ENCODE results near the gene RTKN.

RTKN gene

DNA sequence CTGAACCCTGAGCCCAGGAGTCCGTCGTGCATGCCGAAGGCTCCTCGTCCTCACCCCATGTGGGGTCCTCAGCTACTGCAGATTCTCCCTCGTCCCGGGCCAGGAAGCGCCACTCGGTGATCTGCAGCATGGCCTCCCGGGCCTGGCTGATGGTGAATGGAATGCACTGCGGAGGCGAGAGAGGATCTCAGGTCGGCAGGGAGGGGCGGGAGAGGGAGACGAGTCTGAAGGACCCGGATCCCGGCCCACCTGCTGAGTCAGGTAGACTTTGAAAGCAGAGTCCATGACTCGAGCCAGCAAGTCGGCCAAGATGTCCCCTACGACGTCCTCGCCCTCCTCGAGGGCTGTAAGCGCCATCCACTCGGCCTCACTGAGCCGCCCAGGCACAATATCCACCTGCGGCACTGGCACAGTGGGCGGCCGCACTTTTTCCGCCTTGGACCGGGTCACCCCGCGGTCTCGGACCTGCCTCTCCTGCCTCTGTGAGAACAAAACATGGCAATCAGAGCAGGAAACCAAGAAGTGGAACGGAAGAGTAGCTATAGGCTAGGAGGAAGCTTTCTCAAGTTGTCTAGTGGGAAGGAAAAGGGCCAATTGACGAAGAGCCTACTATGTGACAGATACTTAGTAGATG, 25.9 kb downstream of the RTKN start:
- no peak for DNase-seq

DNA sequence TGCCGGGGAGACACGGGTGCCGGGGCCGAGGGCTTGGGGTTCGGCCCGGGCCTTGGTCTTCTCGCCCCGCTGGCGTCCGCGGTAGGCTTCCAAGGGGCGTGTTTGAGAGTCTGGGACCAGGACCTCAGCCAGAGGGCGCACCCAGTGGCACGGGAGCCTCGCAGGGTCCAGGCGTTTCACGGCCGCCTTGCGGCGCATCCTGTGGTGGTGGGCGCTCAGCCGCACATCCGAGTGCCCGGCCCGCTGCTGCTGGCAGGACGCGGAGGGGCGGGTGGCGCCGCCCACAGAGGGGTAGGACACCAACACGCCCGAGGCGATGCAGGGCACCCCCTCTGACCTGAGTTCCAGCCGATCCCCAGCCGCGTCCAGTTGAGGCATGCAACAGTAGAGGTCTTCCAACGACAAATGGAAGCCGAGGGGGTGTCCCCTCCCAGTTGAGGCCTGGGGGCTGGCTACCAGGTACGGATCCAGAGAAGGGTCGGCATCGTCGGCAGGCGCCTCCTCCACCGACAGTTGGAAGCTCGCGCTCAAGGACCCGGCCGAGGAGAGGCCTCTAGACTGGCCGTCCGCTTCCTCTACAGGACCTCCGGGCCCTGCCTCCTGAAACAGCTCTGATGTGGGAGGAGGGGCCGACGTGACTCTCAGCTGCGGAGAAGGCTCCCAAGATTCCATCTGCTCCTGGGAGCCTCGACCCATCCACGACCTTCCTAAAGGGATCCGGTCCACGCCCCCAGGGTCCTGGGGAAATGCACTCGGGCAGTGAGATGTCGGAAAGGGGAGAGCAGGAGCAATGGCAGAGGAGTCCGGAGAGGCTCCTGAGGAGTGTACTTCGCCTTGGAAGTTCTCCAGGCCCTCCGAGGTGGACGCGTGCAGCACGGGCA, 26.6 kb downstream of the RTKN start:
- peak; percentile 29 for DNase-seq

DNA sequence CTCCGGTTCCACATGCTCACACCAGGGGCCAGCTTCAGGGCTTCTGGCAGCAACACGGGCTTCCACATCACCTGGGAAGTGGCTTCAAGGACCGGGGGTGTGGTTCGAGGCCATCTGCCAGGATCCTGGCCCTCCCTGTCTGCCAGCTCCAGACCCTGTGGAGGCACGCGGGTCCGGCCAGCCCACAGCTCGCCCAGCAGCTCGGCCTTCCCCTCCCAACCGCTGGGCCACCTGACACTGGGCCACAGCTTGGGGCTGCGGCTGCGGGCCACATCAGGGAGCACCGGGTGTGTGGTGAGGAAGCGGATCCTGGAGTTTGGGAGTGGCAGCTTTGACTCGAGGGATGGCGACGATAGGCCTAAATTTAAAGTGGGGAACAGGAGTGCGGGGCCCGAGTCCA, 27.3 kb downstream of the RTKN start:
- no peak for DNase-seq

DNA sequence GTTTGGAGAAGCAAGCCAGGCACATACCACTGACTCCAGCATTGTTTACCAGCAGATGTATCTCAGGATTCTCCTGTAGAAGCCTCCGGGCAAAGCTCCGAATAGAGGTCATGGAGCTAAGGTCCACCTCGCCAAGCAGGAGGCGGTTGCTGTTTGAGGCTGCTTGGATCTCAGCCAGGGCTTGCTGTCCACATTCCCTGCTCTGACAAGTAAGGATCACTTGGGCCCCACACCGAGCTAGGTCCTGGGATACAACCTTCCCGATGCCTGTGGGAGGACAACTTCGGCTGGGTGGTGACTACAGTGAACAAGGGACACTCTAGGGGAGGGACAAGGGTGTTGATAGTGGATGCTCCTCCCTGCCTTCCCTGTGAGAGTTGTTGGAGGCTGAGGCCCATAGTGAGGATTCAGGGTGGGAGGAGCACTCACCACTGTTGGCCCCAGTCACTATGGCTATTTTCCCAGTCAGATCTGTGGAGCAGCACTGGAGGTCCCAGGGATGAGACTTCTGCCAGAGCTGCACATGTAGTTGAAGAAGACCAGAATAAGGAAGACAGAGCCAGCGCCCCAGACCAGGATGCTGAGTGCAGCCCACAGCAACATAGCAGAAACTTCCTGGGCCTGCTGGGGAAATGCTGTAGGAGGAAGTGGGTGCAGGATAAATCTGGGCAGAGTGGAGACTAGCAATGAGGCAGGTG, 28.6 kb downstream of the RTKN start:
- no peak for DNase-seq

DNA sequence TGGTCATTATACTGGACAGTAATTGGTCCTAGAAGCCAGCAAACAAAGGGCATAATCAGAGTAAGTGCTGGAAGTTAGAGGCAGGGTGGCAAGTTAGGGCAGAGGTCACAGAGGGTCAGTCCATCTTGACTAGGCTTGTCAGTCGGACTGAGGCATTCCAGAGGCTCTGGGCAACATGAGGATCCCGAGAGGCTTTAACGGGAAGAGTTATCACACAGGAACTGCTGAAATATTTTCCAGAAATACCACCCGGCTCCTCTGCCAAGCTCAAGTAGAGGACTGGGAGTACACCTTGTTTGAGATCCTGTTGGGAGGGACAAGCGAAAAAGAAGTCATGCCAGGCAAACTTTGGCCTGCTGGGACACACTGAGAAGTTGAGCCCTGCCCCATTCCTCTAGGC, 34.1 kb downstream of the RTKN start:
- no peak for DNase-seq

DNA sequence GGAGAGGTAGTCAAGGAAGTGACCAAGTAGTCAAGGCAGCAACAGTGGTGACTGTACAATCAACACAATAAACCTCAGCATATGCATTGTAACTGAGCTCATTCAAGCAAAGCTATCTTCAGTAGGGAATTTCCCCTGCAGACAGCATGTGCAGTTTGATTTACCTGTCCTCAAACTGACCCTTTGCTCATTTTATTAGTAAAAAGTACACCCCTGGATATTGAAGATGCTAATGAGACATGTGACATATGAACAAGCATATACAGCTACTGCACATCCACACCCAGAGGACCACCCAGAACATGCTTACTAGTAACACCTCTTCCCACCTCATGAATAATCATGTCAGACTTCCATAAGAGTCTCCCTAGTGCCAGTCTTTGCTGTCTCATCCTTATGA, 35.7 kb downstream of the RTKN start:
- DNase-seq, result no peak

DNA sequence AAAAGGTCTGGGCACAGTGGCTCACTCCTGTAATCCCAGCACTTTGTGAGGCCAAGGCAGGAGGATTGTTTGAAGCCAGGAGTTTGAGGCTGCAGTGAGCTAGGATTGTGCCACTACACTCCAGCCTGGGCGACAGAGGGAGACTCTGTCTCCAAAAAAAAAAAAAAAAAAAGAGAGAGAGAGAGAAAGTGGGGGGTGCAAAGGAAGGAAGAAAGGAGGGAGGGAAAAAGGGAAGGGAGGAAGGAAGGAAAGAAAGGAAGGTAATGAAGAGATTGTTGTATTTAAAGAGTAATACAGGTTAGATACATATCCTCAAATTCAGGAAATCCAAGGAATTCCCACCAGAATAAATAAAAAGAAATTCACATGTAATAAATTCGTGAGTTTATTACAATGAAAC, 39.8 kb downstream of the RTKN start:
- no peak for DNase-seq

DNA sequence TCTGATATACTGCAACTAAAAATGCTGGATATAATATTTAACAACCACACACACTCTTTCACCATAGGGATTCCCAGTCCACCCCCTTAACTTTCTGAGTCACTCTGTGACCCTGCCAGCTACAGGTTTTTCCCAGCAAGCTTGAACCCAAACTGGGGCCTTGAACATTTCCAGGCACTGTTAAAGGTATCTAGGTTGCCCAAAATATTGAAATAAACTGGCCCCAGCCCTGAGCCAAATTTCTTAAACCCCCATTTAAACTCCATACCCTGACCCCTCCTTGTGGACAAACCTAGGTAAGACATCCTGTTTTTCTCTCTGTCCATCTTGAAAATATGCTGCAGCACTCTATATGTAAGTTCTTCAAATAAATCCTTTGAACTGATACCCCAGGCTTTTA, 42.0 kb downstream of the RTKN start:
- DNase-seq, result peak; percentile 79

DNA sequence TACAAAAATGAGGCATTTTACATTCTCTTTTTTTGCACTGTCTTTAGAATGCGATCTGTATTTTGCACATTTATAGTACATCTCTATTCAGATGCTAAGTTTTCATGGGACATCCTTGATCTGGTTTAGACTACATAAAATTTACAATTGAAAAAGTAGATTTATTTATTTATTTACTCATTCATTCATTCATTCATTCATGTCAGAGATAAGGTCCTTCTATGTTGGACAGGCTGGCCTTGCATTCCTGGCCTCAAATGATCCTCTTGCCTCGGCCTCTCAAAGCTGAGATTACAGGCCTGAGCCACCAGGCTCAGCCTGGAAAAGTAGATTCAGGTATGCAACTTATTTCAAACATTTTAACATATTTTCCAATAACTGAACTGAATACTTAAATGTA, 45.6 kb downstream of the RTKN start:
- DNase-seq, result no peak

DNA sequence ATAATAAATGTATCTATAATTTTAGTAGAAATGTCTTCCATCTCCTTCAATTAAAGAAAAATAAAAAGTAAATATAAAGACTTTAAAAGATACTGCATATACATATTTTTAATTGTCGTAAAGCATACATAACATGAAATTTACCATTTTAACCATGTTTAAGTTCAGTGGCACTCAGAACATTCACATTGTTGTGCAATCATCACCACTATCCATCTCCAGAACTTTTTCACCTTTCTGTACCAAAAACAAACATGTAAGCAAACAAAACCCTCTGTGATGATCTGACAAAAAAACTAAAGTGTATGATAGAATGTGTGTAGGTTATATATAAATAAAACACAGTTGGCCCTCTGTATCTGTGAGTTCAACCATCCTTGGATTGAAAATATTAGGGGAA, 48.2 kb downstream of the RTKN start:
- no peak for DNase-seq

DNA sequence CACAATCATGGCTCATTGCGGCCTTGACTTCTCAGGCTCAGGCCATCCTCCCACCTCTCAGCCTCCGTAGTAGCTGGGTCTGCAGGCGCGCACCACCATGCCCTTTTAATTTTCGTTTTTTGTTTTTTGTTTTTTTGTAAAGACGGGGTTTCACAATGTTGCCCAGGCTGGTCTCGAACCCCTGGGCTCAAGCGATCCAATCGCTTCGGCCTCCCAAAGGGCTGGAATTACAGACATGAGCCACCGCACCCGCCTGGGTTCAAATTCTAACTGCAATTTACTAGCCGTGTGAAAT, 49.3 kb downstream of the RTKN start:
- DNase-seq, result no peak

DNA sequence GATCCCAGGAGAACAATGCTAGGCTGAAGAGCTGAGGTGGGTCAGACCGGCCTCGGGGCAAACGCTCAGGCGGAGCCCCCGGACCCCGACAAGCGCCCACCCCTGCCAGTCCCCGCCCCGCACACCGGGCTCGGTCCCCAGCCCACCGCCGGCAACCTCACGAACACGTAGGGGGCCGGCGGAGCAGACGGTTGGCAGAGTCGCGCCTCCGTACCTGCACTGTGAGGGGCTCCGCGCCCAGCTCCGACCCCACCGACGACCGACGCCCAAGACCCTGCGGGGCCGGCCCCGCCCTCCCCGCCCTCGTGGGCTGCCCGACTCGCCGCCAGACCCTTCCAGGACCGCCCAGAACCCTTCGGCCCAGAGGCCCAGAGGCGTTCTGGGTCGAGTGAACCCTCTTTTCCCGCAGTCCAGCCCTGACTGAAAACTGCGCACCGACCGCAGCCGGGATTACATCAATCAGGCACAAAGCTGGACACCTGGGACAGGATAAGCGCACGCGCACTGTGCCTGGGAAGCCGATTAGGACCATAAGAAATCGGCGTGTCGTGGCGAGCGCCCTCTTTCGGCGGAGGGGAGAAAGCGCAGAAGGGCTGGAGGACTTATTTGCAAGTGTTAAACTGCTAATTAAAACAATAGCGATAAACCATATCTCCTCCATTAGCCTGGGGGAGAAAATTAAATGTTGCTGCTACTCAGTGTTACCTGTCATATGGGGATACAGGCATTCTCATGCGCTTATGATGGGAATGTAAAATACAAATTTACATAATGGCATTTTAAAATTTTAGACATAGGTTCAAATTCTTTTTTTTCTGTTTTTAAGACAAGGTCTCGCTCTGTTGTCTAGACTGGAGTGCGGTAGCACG, 49.9 kb downstream of the RTKN start:
- DNase-seq, result peak; percentile 96

DNA sequence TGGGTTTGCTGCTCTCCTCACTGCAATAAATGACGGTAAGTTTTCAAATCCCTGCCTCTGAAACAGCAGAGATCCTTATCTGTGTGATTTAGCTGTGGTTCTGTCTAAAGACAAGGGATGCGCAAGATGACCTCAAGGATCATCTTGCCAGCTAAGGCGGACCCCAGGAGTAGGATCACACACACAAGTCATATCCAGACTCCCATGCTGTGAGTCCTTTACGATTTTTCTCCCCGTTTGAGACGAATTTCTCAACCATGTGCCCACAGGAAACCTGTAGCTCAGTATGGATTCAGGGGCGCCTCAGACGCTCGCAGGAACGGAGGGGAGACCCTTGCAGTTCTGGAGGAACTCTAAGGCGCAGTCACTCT, 50.5 kb downstream of the RTKN start:
- peak; percentile 38 for DNase-seq

DNA sequence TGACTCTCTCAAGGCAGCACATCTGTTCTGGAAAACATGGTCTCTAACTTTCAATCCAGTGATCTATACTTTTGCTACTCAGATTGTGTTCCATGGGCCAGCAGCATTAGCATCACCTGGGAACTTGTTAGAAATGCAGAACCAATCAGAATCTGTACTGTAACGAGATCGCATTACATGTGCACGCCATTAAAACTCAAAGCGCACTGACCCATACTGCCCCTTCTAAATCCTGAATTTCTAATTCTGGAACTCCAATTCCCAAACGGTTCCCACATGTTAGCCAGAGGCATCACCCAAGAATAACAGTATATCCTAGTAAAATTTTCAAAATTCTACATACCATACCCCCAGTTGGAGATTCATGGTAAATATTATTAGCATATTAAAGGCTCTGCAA, 51.1 kb downstream of the RTKN start:
- DNase-seq, result no peak

DNA sequence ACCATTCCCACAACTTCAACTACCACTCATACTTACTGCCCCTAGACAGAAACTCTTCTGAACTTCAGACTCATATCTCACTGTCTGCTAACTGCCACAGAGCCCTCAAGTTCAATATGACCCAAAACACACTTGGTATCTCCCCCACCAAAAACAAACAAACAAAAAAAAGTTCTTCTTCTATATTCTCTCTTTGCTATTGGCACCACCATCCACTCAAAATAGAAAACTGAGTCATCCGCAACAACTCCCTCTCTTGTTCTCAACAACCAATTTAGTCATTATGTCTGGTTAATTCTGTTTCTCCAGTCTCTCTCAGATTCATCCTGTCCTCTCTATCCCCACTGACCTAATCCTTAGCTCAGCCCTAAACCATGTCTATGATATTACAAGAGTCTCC, 54.4 kb downstream of the RTKN start:
- DNase-seq, result no peak

DNA sequence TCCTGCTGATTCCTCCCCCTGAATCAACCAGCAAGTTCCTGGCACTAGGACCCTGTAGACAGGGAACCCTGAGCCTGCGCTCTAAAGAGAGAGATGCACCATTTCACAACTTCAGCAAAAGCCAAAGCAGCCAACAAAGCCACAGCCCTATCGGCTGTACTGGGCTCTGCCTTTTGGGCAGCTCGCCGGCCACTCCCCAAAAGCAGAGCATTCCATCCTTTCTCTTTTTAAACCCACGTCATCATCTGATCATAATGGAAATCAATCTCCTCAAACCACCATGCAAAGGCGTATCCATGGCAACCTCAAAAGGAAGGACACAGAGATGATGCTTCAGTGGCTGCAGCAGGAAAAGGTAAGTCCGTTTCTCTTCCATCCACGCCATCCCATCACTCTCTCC, 56.3 kb downstream of the RTKN start:
- DNase-seq, result peak; percentile 30

DNA sequence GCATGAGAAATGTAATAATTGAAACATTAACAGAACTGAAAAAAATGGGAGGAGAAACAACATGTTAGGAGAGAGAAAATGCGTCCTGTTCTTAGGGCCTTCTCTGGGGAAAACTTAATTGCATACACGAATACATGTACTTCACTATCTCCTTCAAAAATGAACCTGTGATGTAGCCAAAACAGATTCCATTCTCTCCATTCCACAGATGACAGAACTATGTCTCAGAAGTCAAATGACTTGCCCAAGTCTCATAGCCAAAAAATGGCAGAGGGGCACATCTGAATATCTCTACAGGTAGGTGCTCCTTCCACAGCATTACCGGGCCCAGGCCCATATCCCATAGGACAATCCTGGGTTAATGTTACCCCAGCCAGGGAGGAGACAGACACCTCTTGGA, 57.7 kb downstream of the RTKN start:
- DNase-seq, result no peak

DNA sequence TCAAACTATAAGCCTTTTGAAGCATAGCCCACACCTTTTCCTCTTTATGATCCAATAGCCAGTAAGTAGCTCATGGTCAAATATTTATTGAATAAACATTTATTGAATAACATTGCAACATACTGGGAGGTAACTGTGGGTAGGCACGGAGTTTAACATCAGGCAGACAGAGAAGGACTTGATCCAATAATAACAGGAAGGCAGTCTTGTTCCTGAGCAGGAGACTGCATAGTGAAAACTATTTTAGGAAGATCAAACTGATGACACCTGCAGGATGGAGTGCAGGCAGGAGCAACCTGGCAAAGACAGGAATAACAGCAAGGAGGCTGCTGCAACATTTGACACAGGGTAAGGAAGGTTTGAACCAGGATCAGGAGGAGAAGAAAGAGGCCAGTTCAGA, 58.5 kb downstream of the RTKN start:
- DNase-seq, result no peak

DNA sequence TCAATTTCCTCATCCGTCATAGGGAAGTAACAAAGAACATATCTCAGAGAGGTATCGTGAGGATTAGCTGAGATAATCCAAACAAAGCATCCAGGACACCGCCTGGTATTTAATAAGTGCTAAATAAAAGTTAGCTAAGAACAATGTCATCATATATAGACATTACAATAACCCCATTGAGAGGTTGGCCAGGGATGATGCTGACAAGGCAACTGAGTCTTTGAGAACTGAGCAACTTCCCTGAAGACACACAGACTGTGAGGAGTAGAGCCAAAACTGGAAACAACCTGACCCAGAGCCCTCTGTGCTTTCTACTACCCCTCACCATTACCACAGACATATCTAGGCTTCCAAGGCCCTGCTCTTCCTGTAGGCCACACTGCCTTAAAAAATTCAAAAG, 60.0 kb downstream of the RTKN start:
- no peak for DNase-seq

DNA sequence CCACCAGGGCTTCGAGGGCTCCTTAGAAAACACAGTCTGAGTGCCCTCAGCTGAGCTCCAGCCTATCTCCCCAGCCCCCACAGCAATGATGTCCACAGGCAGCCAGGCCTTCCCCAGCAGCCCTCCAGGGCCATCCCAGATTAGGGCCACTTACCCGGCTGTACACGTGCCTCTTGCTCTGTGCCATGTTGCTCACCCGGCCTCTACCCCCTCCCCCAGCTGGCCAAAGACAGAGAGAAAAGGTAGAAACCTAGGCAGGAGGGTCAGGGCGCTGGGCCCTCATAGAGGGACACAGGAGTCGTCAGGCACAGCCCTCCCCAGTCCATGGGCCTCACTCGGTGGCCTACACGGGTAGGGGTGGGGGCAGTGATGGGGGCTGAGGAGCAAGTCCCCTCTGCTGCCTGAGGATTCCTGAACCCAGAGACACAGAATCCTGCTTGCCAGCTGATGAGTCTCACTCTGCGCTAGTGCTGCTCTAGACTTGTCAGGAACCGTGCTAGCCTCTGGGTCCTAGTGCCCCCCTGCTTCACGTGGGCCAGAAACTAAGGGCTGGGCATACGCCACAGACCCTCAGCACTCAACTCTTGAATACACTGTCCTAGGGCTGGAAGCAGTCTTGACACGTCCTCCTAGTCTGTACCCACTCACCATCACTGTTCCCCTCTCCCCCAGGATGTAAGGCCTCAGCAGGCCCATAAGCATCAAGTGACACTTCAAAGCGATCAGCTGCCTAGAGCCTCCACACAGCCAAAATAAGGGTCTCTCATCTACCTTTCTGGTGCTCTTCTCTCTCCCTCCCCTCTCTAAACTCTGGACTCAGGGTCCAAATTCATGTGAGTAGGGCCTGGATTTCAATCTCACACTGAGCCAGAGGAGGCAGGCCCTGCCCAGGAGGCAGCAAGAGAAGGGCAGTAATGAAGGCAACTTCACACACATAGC, 61.6 kb downstream of the RTKN start, which contains the start of gene DCTN1:
Gene DCTN1, minus strand, starts transcription at position 461 of the 939 bp plus-strand sequence. Its CDS starts 274 bp downstream, at position 187.
- peak; percentile 52 for DNase-seq

DNA sequence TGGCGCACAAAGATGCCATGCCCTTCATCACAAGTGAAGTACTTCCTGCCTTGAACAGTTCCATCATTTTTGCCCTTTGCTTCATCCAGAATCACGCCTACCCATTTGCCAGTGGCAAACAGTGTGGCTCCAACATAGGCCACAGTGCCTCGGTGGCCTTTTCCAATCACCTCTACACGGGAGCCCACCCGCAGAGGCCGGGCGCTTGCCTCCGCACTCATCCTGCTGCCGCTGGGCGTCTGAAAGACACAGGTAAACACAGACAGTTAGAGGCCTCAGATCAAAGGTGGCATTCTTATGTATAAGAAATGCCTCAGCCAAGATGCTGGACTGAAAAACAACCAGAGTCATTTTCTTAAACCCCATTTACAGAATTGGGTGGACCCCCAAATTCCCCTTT, 63.7 kb downstream of the RTKN start:
- DNase-seq, result no peak

DNA sequence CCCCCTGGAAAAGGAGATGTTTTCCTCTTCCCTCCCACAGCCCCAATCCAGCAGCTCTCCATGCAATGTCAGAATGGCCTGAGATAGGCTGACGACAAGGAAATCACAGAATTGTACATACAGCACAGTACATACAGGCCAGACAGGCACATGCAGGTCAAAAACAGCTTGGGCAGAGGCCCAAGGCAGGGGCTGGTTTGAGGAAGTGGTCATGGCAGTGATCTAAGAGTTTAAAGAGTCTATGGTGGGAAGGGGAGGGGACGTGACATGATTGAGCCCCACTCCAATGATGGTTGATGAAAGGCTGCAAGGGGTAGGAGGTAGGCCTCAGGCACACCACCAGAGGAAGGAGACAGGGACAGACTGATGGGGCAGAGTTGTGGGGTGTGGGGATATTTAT, 65.9 kb downstream of the RTKN start:
- peak; percentile 15 for DNase-seq

All from hematopoietic multipotent progenitor cell treated with erythropoietin and hydrocortisone succinate and interleukin-3 and kit ligand, for 6 days (in vitro differentiated cells).